Duodenal mucosa (tissue), 2 donors: Measurements from ENCODE around the gene USP17L5.
"Not testable (repeated sequence)": the region's sequence is repeated elsewhere in the genome, so short reads cannot be mapped to it uniquely, and the experiment has no call there.

ENCODE experiments used
- H3K27ac ChIP-seq: one replicate; pipeline ENCODE4 v1.7.0; 2013; ENCODE audit warnings: low read depth, low read length
- H3K27me3 ChIP-seq, 2 donors: one replicate each; pipeline ENCODE4 v1.7.0; 2013; ENCODE audit warnings: low read length in 2 of 2, control low read depth in 1 of 2; ENCODE audit not compliant: insufficient read depth in 2 of 2, control insufficient read depth in 1 of 2
- H3K36me3 ChIP-seq, 2 donors: one replicate each; pipeline ENCODE4 v1.7.0; 2013; ENCODE audit warnings: low read length in 2 of 2, control low read depth in 1 of 2; ENCODE audit not compliant: insufficient read depth in 2 of 2, control insufficient read depth in 1 of 2
- H3K4me1 ChIP-seq, 2 donors: one replicate each; pipeline ENCODE4 v1.7.0; 2013; ENCODE audit warnings: low read length in 2 of 2, control low read depth in 1 of 2; ENCODE audit not compliant: insufficient read depth in 2 of 2, control insufficient read depth in 1 of 2
- H3K4me3 ChIP-seq, 2 donors: one replicate each; pipeline ENCODE4 v1.7.0; 2013; ENCODE audit warnings: low read length in 2 of 2, low read depth in 1 of 2
- H3K9ac ChIP-seq, 2 donors: one replicate each; pipeline ENCODE4 v1.7.0; 2013; ENCODE audit warnings: low read length in 2 of 2, low read depth in 1 of 2
- H3K9me3 ChIP-seq, 2 donors: one replicate each; pipeline ENCODE4 v1.7.0; 2013; ENCODE audit warnings: low read length in 2 of 2, control low read depth in 1 of 2; ENCODE audit not compliant: control insufficient read depth in 1 of 2

USP17L5 gene, protein sequence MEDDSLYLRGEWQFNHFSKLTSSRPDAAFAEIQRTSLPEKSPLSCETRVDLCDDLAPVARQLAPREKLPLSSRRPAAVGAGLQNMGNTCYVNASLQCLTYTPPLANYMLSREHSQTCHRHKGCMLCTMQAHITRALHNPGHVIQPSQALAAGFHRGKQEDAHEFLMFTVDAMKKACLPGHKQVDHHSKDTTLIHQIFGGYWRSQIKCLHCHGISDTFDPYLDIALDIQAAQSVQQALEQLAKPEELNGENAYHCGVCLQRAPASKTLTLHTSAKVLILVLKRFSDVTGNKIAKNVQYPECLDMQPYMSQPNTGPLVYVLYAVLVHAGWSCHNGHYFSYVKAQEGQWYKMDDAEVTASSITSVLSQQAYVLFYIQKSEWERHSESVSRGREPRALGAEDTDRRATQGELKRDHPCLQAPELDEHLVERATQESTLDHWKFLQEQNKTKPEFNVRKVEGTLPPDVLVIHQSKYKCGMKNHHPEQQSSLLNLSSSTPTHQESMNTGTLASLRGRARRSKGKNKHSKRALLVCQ

DNA sequence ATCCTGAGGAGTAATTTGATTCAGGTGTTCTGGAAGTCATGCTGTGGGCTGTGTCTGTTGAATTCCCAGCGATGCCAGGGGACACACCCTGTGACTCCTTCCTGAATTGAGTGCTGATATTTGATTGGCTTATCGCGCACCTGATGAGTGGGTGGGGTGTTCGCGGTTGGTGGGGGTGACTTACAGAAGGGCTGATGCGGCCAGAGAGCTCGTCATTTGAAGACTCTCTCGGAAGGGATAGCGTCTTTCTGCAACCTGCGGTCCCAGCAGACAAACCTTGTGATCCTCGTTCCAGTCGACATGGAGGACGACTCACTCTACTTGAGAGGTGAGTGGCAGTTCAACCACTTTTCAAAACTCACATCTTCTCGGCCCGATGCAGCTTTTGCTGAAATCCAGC, at the start of gene USP17L5:
TSS of gene USP17L5 (plus strand) at position 301 of the 400 bp plus-strand sequence. CDS start at position 301, 0 bp downstream.
- H3K27ac ChIP-seq, H3K27me3 ChIP-seq, H3K9ac ChIP-seq, H3K9me3 ChIP-seq, H3K4me3 ChIP-seq, H3K4me1 ChIP-seq, H3K36me3 ChIP-seq: not testable (repeated sequence)

DNA sequence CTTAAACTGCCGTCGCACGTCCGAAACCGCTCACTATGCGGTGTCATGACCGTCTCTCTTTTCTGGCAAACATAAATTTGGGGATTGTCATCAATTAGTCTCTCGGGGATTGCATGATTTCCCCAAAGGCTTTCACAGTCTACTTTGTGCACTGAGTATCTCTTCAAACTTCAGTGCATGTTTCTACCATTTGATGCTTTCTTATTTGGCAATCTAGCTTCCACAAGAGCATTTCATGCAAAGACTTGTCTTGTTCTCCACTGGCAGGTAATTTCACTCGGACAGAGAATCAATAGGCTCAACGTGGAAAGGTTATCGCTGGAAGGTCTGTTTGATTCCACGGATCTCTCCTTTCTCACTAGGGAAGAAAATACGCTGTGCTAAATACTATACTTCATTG, 15.0 kb upstream of the USP17L5 start:
- H3K36me3 ChIP-seq, H3K27me3 ChIP-seq, H3K4me1 ChIP-seq, H3K27ac ChIP-seq, H3K9me3 ChIP-seq, H3K4me3 ChIP-seq, H3K9ac ChIP-seq: not testable (repeated sequence)

DNA sequence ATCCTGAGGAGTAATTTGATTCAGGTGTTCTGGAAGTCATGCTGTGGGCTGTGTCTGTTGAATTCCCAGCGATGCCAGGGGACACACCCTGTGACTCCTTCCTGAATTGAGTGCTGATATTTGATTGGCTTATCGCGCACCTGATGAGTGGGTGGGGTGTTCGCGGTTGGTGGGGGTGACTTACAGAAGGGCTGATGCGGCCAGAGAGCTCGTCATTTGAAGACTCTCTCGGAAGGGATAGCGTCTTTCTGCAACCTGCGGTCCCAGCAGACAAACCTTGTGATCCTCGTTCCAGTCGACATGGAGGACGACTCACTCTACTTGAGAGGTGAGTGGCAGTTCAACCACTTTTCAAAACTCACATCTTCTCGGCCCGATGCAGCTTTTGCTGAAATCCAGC, 14.3 kb upstream of the USP17L5 start, which contains the start of gene USP17L24:
TSS of gene USP17L24 (plus strand) at position 301 of the 400 bp plus-strand sequence. CDS start at position 301, 0 bp downstream.
- H3K9me3 ChIP-seq, H3K4me1 ChIP-seq, H3K27ac ChIP-seq, H3K4me3 ChIP-seq, H3K9ac ChIP-seq, H3K27me3 ChIP-seq, H3K36me3 ChIP-seq: not testable (repeated sequence)

DNA sequence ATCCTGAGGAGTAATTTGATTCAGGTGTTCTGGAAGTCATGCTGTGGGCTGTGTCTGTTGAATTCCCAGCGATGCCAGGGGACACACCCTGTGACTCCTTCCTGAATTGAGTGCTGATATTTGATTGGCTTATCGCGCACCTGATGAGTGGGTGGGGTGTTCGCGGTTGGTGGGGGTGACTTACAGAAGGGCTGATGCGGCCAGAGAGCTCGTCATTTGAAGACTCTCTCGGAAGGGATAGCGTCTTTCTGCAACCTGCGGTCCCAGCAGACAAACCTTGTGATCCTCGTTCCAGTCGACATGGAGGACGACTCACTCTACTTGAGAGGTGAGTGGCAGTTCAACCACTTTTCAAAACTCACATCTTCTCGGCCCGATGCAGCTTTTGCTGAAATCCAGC, 9.6 kb upstream of the USP17L5 start, which contains the start of gene USP17L25:
TSS of gene USP17L25 (plus strand) at position 301 of the 400 bp plus-strand sequence. CDS start at position 301, 0 bp downstream.
- H3K4me3 ChIP-seq, H3K36me3 ChIP-seq, H3K9me3 ChIP-seq, H3K4me1 ChIP-seq, H3K27me3 ChIP-seq, H3K27ac ChIP-seq, H3K9ac ChIP-seq: not testable (repeated sequence)

DNA sequence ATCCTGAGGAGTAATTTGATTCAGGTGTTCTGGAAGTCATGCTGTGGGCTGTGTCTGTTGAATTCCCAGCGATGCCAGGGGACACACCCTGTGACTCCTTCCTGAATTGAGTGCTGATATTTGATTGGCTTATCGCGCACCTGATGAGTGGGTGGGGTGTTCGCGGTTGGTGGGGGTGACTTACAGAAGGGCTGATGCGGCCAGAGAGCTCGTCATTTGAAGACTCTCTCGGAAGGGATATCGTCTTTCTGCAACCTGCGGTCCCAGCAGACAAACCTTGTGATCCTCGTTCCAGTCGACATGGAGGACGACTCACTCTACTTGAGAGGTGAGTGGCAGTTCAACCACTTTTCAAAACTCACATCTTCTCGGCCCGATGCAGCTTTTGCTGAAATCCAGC, 4.8 kb upstream of the USP17L5 start, which contains the start of gene USP17L26:
TSS of gene USP17L26 (plus strand) at position 301 of the 400 bp plus-strand sequence. CDS start at position 301, 0 bp downstream.
- H3K9ac ChIP-seq, H3K27ac ChIP-seq, H3K4me1 ChIP-seq, H3K9me3 ChIP-seq, H3K27me3 ChIP-seq, H3K4me3 ChIP-seq, H3K36me3 ChIP-seq: not testable (repeated sequence)

DNA sequence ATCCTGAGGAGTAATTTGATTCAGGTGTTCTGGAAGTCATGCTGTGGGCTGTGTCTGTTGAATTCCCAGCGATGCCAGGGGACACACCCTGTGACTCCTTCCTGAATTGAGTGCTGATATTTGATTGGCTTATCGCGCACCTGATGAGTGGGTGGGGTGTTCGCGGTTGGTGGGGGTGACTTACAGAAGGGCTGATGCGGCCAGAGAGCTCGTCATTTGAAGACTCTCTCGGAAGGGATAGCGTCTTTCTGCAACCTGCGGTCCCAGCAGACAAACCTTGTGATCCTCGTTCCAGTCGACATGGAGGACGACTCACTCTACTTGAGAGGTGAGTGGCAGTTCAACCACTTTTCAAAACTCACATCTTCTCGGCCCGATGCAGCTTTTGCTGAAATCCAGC, 4.6 kb downstream of the USP17L5 start, which contains the start of gene USP17L27:
TSS of gene USP17L27 (plus strand) at position 301 of the 400 bp plus-strand sequence. CDS start at position 301, 0 bp downstream.
- not testable (repeated sequence) for H3K27me3 ChIP-seq, H3K4me3 ChIP-seq, H3K36me3 ChIP-seq, H3K4me1 ChIP-seq, H3K9me3 ChIP-seq, H3K27ac ChIP-seq, H3K9ac ChIP-seq

DNA sequence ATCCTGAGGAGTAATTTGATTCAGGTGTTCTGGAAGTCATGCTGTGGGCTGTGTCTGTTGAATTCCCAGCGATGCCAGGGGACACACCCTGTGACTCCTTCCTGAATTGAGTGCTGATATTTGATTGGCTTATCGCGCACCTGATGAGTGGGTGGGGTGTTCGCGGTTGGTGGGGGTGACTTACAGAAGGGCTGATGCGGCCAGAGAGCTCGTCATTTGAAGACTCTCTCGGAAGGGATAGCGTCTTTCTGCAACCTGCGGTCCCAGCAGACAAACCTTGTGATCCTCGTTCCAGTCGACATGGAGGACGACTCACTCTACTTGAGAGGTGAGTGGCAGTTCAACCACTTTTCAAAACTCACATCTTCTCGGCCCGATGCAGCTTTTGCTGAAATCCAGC, 9.4 kb downstream of the USP17L5 start, which contains the start of gene USP17L28:
TSS of gene USP17L28 (plus strand) at position 301 of the 400 bp plus-strand sequence. CDS start at position 301, 0 bp downstream.
- H3K9ac ChIP-seq, H3K4me1 ChIP-seq: not testable (repeated sequence)

DNA sequence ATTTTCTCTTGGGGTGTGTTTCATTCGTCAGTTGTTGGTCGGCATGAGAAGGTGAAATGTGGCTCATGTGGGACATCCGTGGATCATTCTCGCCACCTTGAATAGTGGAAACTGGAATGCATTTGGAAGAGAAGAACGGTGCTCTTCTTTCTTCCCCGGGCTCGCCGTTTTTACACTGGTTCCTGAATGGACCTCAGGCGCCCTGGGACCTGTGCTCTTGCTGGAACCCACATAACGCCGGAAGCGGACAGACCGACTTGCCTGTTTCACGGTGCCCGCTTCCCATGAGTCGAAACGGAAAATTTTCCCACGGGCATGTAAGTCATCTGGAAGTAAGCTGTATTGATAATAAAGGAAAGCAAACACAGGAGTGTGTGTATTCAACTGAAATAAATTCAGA, 11.7 kb downstream of the USP17L5 start:
- H3K36me3 ChIP-seq, H3K27ac ChIP-seq, H3K9ac ChIP-seq, H3K4me3 ChIP-seq, H3K27me3 ChIP-seq, H3K9me3 ChIP-seq, H3K4me1 ChIP-seq: not testable (repeated sequence)

More for the DNA sequence above, 9.4 kb downstream of the USP17L5 start, which contains the start of gene USP17L28:
- H3K4me3 ChIP-seq, H3K36me3 ChIP-seq, H3K9me3 ChIP-seq, H3K27me3 ChIP-seq, H3K27ac ChIP-seq: not testable (repeated sequence)

DNA sequence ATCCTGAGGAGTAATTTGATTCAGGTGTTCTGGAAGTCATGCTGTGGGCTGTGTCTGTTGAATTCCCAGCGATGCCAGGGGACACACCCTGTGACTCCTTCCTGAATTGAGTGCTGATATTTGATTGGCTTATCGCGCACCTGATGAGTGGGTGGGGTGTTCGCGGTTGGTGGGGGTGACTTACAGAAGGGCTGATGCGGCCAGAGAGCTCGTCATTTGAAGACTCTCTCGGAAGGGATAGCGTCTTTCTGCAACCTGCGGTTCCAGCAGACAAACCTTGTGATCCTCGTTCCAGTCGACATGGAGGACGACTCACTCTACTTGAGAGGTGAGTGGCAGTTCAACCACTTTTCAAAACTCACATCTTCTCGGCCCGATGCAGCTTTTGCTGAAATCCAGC, 14.1 kb downstream of the USP17L5 start, which contains the start of gene USP17L29:
TSS of gene USP17L29 (plus strand) at position 301 of the 400 bp plus-strand sequence. CDS start at position 301, 0 bp downstream.
- H3K9me3 ChIP-seq, H3K9ac ChIP-seq, H3K36me3 ChIP-seq, H3K27me3 ChIP-seq, H3K27ac ChIP-seq, H3K4me1 ChIP-seq, H3K4me3 ChIP-seq: not testable (repeated sequence)

DNA sequence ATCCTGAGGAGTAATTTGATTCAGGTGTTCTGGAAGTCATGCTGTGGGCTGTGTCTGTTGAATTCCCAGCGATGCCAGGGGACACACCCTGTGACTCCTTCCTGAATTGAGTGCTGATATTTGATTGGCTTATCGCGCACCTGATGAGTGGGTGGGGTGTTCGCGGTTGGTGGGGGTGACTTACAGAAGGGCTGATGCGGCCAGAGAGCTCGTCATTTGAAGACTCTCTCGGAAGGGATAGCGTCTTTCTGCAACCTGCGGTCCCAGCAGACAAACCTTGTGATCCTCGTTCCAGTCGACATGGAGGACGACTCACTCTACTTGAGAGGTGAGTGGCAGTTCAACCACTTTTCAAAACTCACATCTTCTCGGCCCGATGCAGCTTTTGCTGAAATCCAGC, 23.6 kb downstream of the USP17L5 start, which contains the start of gene USP17L30:
TSS of gene USP17L30 (plus strand) at position 301 of the 400 bp plus-strand sequence. CDS start at position 301, 0 bp downstream.
- H3K9me3 ChIP-seq, H3K27ac ChIP-seq, H3K36me3 ChIP-seq, H3K4me1 ChIP-seq, H3K27me3 ChIP-seq, H3K4me3 ChIP-seq, H3K9ac ChIP-seq: not testable (repeated sequence)
